Panc1 (cell line): ENCODE data around the gene NUP188.

ENCODE experiments used
- POLR2AphosphoS5 ChIP-seq: IDR thresholded peaks from 2 replicates; pipeline ENCODE4 v1.6.1; 2012; ENCODE audit warnings: mild to moderate bottlenecking, low read depth, low read length, moderate library complexity
- SIN3A ChIP-seq: IDR thresholded peaks from 2 replicates; pipeline ENCODE4 v1.6.1; 2012; ENCODE audit warnings: low read depth, mild to moderate bottlenecking, low read length, moderate library complexity, borderline replicate concordance; ENCODE audit not compliant: insufficient read depth
- TF ChIP-seq, protein P1 (sequence below): fragments of 450-650 bp; IDR thresholded peaks from 2 replicates; pipeline ENCODE4 v1.5.1; 2017; ENCODE audit warnings: mild to moderate bottlenecking
- TF ChIP-seq, protein P2 (sequence below), 2 experiments: IDR thresholded peaks; 2 replicates each; pipeline ENCODE4 v1.6.1; 2011 to 2012; ENCODE audit warnings: low read depth in 2 of 2, control low read depth in 1 of 2, low read length in 1 of 2, mild to moderate bottlenecking in 1 of 2, moderate library complexity in 1 of 2; ENCODE audit not compliant: insufficient read depth in 1 of 2

DNA sequence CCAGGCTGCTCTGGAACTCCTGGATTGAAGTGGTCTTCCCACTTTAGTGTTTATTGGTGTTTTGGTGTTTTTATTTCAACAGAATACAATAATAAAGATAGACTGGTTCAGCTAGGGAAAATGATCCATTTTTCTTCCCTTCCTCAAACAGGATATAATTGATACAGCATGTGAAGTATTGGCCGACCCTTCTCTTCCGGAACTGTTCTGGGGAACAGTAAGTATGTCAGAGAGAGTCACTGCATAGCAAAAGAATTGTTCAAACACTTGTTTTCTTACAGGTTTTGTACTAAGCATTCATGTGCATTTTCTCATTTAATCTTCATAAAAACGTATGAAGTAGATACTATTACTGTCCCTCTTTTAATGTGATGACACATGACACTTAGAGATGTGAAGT is 31.6 kb downstream of the NUP188 start:
- no peak for TF ChIP-seq POLR2AphosphoS5
- TF ChIP-seq, protein P1, sequence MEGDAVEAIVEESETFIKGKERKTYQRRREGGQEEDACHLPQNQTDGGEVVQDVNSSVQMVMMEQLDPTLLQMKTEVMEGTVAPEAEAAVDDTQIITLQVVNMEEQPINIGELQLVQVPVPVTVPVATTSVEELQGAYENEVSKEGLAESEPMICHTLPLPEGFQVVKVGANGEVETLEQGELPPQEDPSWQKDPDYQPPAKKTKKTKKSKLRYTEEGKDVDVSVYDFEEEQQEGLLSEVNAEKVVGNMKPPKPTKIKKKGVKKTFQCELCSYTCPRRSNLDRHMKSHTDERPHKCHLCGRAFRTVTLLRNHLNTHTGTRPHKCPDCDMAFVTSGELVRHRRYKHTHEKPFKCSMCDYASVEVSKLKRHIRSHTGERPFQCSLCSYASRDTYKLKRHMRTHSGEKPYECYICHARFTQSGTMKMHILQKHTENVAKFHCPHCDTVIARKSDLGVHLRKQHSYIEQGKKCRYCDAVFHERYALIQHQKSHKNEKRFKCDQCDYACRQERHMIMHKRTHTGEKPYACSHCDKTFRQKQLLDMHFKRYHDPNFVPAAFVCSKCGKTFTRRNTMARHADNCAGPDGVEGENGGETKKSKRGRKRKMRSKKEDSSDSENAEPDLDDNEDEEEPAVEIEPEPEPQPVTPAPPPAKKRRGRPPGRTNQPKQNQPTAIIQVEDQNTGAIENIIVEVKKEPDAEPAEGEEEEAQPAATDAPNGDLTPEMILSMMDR: no peak
- TF ChIP-seq, protein P2, sequence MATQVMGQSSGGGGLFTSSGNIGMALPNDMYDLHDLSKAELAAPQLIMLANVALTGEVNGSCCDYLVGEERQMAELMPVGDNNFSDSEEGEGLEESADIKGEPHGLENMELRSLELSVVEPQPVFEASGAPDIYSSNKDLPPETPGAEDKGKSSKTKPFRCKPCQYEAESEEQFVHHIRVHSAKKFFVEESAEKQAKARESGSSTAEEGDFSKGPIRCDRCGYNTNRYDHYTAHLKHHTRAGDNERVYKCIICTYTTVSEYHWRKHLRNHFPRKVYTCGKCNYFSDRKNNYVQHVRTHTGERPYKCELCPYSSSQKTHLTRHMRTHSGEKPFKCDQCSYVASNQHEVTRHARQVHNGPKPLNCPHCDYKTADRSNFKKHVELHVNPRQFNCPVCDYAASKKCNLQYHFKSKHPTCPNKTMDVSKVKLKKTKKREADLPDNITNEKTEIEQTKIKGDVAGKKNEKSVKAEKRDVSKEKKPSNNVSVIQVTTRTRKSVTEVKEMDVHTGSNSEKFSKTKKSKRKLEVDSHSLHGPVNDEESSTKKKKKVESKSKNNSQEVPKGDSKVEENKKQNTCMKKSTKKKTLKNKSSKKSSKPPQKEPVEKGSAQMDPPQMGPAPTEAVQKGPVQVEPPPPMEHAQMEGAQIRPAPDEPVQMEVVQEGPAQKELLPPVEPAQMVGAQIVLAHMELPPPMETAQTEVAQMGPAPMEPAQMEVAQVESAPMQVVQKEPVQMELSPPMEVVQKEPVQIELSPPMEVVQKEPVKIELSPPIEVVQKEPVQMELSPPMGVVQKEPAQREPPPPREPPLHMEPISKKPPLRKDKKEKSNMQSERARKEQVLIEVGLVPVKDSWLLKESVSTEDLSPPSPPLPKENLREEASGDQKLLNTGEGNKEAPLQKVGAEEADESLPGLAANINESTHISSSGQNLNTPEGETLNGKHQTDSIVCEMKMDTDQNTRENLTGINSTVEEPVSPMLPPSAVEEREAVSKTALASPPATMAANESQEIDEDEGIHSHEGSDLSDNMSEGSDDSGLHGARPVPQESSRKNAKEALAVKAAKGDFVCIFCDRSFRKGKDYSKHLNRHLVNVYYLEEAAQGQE (IDR thresholded peaks at IDR 0.05; ENCODE audit: insufficient read depth in 1 of 2, low read depth in 2 of 2, low read length in 1 of 2): no peak
- TF ChIP-seq SIN3A: no peak
